GM12878 (cell line): ENCODE measurements around the gene PXDC1.

Experiments used
- BMI1 ChIP-seq: fragments of 450-650 bp; IDR thresholded peaks from 2 replicates; pipeline ENCODE4 v1.6.1; 2016; ENCODE audit warnings: mild to moderate bottlenecking, moderate library complexity, borderline replicate concordance
- CBX3 ChIP-seq: fragments of 200-600 bp; sonication (generic); IDR thresholded peaks from 2 replicates; pipeline ENCODE4 v1.6.1; 2016; ENCODE audit warnings: low read depth, borderline replicate concordance
- FOXK2 ChIP-seq: fragments of 450-650 bp; IDR thresholded peaks from 2 replicates; pipeline ENCODE4 v1.6.1; 2017; ENCODE audit warnings: mild to moderate bottlenecking, moderate library complexity
- FOXM1 ChIP-seq: IDR thresholded peaks from 2 replicates; pipeline ENCODE4 v1.6.1; 2012; ENCODE audit warnings: low read depth, mild to moderate bottlenecking, inconsistent platforms, low read length, moderate library complexity
- HCFC1 ChIP-seq: fragments of 150-350 bp; IDR thresholded peaks from 2 replicates; pipeline ENCODE4 v1.6.1; 2014; ENCODE audit warnings: low read length
- HDAC6 ChIP-seq: fragments of 200-600 bp; sonication (generic); IDR thresholded peaks from one replicate; pipeline ENCODE4 v1.8.0; 2017; ENCODE audit warnings: antibody characterized with exemption; ENCODE audit not compliant: unreplicated experiment
- IRF4 ChIP-seq: IDR thresholded peaks from 2 replicates; pipeline ENCODE4 v1.6.1; 2011; ENCODE audit warnings: low read depth, low read length
- POLR2A ChIP-seq: IDR thresholded peaks from 2 replicates; pipeline ENCODE4 v1.6.1; 2011; ENCODE audit warnings: low read depth, mild to moderate bottlenecking, low read length
- SIN3A ChIP-seq: IDR thresholded peaks from 2 replicates; pipeline ENCODE4 v1.6.1; 2012; ENCODE audit warnings: low read depth, low read length, improper control_type of control experiment
- TF ChIP-seq, protein P1 (sequence below), 3 experiments: IDR thresholded peaks in 2 of 3; conservative IDR thresholded peaks in 1 of 3; 2 replicates each; pipeline ENCODE4 v1.5.1; 2011; ENCODE audit warnings: low read depth in 3 of 3, low read length in 3 of 3, mild to moderate bottlenecking in 3 of 3, control low read depth in 2 of 3, moderate library complexity in 2 of 3, inconsistent platforms in 1 of 3, mixed read lengths in 1 of 3; ENCODE audit not compliant: control insufficient read depth in 2 of 3, insufficient read depth in 1 of 3; ENCODE audit errors: extremely low read depth in 1 of 3
- TF ChIP-seq, protein P2 (sequence below): fragments of 450-650 bp; IDR thresholded peaks from 2 replicates; pipeline ENCODE4 v1.6.1; 2017; ENCODE audit warnings: borderline replicate concordance
- TF ChIP-seq, protein P3 (sequence below): IDR thresholded peaks from 2 replicates; pipeline ENCODE4 v1.6.1; 2012; ENCODE audit warnings: low read depth, low read length, improper control_type of control experiment

DNA sequence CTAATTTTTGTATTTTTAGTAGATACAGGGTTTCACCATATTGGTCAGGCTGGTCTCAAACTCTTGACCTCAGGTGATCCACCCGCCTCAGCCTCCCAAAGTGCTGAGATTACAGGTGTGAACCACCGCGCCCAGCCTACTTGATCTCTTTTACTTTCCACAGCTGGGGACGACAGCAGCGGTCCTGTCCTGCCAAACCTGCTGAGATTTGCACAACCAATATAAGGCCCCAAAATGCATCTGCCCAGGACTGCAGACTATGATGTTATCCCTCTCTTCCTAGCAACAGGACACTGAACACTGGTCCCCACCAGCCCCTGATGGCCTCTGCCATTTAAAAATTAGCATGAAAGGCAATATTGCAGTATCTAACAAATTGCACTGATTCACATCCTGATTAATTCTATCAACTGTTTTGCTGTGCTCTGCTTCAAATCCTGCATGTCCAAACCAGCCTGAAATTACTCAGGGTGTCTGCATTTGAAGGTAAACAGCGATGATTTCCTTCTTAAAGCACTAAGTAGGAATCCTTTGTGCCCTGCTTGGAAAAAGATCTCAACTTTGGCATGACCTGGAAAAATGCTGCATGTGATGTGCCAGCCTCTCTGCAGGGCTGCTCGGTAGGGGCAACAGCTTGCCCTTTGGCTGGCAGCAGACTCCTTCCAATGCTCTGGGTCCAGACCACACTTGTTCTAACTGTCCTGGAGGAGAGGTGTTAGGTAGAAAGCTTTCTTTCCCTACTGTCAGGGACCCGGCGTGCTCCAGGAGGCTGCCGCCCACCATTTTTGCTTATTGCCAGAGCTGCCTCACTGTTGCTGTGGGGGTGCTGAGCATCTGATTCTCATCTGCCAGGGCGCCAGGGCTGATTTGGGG is 27.4 kb upstream of the PXDC1 start:
- no peak for TF ChIP-seq SIN3A
- TF ChIP-seq, protein P1, sequence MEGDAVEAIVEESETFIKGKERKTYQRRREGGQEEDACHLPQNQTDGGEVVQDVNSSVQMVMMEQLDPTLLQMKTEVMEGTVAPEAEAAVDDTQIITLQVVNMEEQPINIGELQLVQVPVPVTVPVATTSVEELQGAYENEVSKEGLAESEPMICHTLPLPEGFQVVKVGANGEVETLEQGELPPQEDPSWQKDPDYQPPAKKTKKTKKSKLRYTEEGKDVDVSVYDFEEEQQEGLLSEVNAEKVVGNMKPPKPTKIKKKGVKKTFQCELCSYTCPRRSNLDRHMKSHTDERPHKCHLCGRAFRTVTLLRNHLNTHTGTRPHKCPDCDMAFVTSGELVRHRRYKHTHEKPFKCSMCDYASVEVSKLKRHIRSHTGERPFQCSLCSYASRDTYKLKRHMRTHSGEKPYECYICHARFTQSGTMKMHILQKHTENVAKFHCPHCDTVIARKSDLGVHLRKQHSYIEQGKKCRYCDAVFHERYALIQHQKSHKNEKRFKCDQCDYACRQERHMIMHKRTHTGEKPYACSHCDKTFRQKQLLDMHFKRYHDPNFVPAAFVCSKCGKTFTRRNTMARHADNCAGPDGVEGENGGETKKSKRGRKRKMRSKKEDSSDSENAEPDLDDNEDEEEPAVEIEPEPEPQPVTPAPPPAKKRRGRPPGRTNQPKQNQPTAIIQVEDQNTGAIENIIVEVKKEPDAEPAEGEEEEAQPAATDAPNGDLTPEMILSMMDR (IDR thresholded peaks at IDR 0.05 in 2 of 3, conservative IDR thresholded peaks at IDR 0.05 in 1 of 3; ENCODE audit: control insufficient read depth in 2 of 3, extremely low read depth in 1 of 3, insufficient read depth in 1 of 3, low read depth in 3 of 3, low read length in 3 of 3), result no peak
- TF ChIP-seq, protein P2, sequence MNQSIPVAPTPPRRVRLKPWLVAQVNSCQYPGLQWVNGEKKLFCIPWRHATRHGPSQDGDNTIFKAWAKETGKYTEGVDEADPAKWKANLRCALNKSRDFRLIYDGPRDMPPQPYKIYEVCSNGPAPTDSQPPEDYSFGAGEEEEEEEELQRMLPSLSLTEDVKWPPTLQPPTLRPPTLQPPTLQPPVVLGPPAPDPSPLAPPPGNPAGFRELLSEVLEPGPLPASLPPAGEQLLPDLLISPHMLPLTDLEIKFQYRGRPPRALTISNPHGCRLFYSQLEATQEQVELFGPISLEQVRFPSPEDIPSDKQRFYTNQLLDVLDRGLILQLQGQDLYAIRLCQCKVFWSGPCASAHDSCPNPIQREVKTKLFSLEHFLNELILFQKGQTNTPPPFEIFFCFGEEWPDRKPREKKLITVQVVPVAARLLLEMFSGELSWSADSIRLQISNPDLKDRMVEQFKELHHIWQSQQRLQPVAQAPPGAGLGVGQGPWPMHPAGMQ, result no peak
- TF ChIP-seq, protein P3, sequence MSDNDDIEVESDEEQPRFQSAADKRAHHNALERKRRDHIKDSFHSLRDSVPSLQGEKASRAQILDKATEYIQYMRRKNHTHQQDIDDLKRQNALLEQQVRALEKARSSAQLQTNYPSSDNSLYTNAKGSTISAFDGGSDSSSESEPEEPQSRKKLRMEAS, result no peak
- no peak for TF ChIP-seq IRF4
- no peak for TF ChIP-seq HDAC6
- no peak for TF ChIP-seq BMI1
- no peak for TF ChIP-seq FOXK2
- no peak for TF ChIP-seq FOXM1
- no peak for TF ChIP-seq HCFC1
- TF ChIP-seq CBX3, result no peak
- TF ChIP-seq POLR2A, result no peak
